ENCODE measurements around the gene PIGR. TPM values are rescaled to one million over a fixed set of nuclear protein-coding genes. Genes with fewer than 3 reads are reported as not detected.

Gene PIGR
- total and polyA plus RNA-seq, 9 of the 15 experiments (the other 6 are each of a cell fraction or from before 2014, with no cell fraction given), result 0.01 to 1.5 (median 0.03) TPM; not detected in 4

- TF ChIP-seq MGA (IDR thresholded peaks at IDR 0.05) (0 out of 2 replicates have a peak, but pooled peaks have one; percentile 32), MAX (CRISPR knock-in tag; IDR thresholded peaks at IDR 0.05) (0 out of 2 replicates have a peak, but pooled peaks have one; percentile 37), NRF1 (conservative IDR thresholded peaks at IDR 0.05 in 1 of 2, IDR thresholded peaks at IDR 0.05 in 1 of 2) (peak; percentile 55 to 62), RBM15 (IDR thresholded peaks at IDR 0.05; ENCODE audit: insufficient read depth, low read length) (no peak), STAG1 (CRISPR knock-in tag; IDR thresholded peaks at IDR 0.05; ENCODE audit: borderline replicate concordance) (peak; percentile 23; the same call in 1 of the 2 replicates), MAZ (CRISPR knock-in tag; conservative IDR thresholded peaks at IDR 0.05 in 1 of 2, IDR thresholded peaks at IDR 0.05 in 1 of 2) (peak; percentile 30 to 40; a peak in 3 of 4 replicates), ZNF324 (CRISPR knock-in tag; IDR thresholded peaks at IDR 0.05) (no peak), ASH1L (IDR thresholded peaks at IDR 0.05; ENCODE audit: borderline replicate concordance, low read depth, partially characterized antibody) (no peak), RBM14 (IDR thresholded peaks at IDR 0.05; ENCODE audit: borderline replicate concordance, insufficient read depth, low read depth, low read length) (0 out of 2 replicates have a peak, but pooled peaks have one; percentile 64), NFIC (IDR thresholded peaks at IDR 0.05) (peak; percentile 57), KLF1 (tag; IDR thresholded peaks at IDR 0.05) (0 out of 2 replicates have a peak, but pooled peaks have one; percentile 30), HMGN3 (IDR thresholded peaks at IDR 0.05; ENCODE audit: borderline replicate concordance, extremely low read depth, insufficient read length, low read depth, low read length) (peak; percentile 50), ZFX (CRISPR knock-in tag; IDR thresholded peaks at IDR 0.05) (peak; percentile 26; the same call in 1 of the 2 replicates), MYNN (IDR thresholded peaks at IDR 0.05) (no peak), MYNN (CRISPR knock-in tag; IDR thresholded peaks at IDR 0.05) (no peak), RB1 (IDR thresholded peaks at IDR 0.05; ENCODE audit: low read depth) (peak; percentile 55; the same call in 1 of the 2 replicates)
Observed at GRCh38 chr1:206909161-206909882, 36.9 kb downstream of the PIGR start (continued).
